ENCODE data around the gene BAIAP2L1.

Gene BAIAP2L1

DNA sequence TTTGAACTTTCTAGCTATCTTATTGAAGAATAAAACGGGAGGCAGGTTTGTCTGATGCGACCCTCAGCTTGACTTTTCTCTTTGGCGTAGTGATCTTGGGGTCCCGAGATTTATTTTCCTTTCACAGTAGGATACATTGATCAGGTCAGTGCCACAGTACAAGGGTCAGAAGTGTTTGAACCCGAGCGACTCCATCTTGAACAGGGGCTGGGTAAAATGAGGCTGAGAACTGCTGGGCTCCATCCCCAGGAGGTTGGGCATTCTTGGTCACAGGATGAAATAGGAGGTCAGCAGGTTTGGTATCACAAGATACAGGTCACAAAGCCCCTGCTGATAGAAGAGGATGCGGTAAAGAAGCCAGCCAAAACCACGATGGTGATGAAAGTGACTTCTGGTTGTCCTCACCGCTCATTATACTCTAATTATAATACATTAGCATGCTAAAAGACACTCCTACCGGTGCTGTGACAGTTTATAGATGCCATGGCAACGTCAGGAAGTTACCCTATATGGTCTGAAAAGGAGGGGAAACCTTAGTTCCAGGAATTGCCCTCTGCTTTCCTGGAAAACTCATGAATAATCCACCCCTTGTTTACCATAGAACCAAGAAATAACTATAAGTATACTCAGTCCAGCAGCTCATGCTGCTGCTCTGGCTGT, 145.8 kb downstream of the BAIAP2L1 start:
- Histone ChIP-seq H3K27me3 (ENCODE audit: control insufficient read depth in 1 of 2, insufficient read depth in 1 of 2, low read length in 2 of 2) (no peaks in the 10 kb centered on the region), H3K4me1 (ENCODE audit: control insufficient read depth, insufficient read depth, low read depth, low read length) (peaks cover 13% of the 10 kb centered on the region), H3K27ac (ENCODE audit: low read length, poor library complexity, severe bottlenecking) (no peak overlapping the region), H2BK120ac (ENCODE audit: low read depth, low read length) (no peak overlapping the region), H3K9me3 (ENCODE audit: control insufficient read depth, low read length) (no peaks in the 10 kb centered on the region), H4K91ac (ENCODE audit: low read length) (no peak overlapping the region), H2BK5ac (ENCODE audit: low read depth, low read length, poor library complexity, severe bottlenecking) (no peak overlapping the region), H2BK12ac (ENCODE audit: low read length in 2 of 2) (peak overlapping the region in 1 of 2 experiments; percentile 47), H2AFZ (ENCODE audit: low read depth, low read length) (no peak overlapping the region), H2AK5ac (ENCODE audit: low read length, severe bottlenecking) (no peak overlapping the region), H3K23ac (ENCODE audit: low read length in 2 of 2) (no peak overlapping the region), H3K9ac (ENCODE audit: low read length) (no peak overlapping the region), H3K4ac (ENCODE audit: low read depth in 1 of 2, low read length in 2 of 2) (no peak overlapping the region), H3K18ac (ENCODE audit: low read depth in 1 of 2, low read length in 2 of 2) (no peak overlapping the region), H3K4me3 (ENCODE audit: insufficient read depth in 1 of 2, low read depth in 1 of 2, low read length in 2 of 2) (no peak overlapping the region), H3K4me2 (ENCODE audit: low read length, poor library complexity, severe bottlenecking) (no peak overlapping the region), H3K36me3 (ENCODE audit: control insufficient read depth in 1 of 2, insufficient read depth in 2 of 2, low read depth in 1 of 2, low read length in 2 of 2) (peaks cover 11 to 23% of the 10 kb centered on the region in 2 experiments), H3K79me1 (replicated peaks; ENCODE audit: low read length, poor library complexity, severe bottlenecking) (peaks cover 38% of the 10 kb centered on the region), H4K8ac (ENCODE audit: low read length) (no peak overlapping the region), H2BK15ac (ENCODE audit: low read depth, poor library complexity, severe bottlenecking) (no peak overlapping the region), H3K14ac (ENCODE audit: low read length in 2 of 2) (no peak overlapping the region)
- 97% methylated on average over 11 of the region's 11 CpGs for WGBS
- DNase-seq = peak; percentile 60

DNA sequence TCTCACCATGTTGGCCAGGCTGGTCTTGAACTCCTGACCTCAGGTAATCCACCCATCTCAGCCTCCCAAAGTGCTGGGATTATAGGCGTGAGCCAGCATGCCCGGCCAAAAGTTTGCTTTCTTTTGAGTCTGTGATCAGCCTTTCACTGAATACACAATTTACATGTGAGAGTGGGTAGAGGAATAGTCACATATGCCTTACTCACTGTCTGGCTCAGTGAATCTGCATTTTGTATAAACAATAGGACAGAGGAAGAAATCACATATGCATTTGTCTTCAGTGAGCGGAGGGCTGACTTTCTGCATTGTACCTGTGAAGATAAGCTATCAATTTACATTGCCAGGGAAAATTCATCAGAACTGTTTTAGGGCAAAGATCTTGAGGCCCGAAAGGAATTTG, 146.4 kb downstream of the BAIAP2L1 start:
- Histone ChIP-seq H3K23ac (ENCODE audit: low read length in 2 of 2) (no peak overlapping the region), H2AFZ (ENCODE audit: low read depth, low read length) (no peak overlapping the region), H3K9ac (ENCODE audit: low read length) (no peak overlapping the region), H3K27me3 (ENCODE audit: control insufficient read depth in 1 of 2, insufficient read depth in 1 of 2, low read length in 2 of 2) (no peaks in the 10 kb centered on the region), H3K4me1 (ENCODE audit: control insufficient read depth, insufficient read depth, low read depth, low read length) (peaks cover 13% of the 10 kb centered on the region), H2BK5ac (ENCODE audit: low read depth, low read length, poor library complexity, severe bottlenecking) (no peak overlapping the region), H2AK5ac (ENCODE audit: low read length, severe bottlenecking) (no peak overlapping the region), H3K4ac (ENCODE audit: low read depth in 1 of 2, low read length in 2 of 2) (no peak overlapping the region), H4K91ac (ENCODE audit: low read length) (no peak overlapping the region), H3K36me3 (ENCODE audit: control insufficient read depth in 1 of 2, insufficient read depth in 2 of 2, low read depth in 1 of 2, low read length in 2 of 2) (peaks cover 12 to 26% of the 10 kb centered on the region in 2 experiments), H4K8ac (ENCODE audit: low read length) (no peak overlapping the region), H3K79me1 (replicated peaks; ENCODE audit: low read length, poor library complexity, severe bottlenecking) (peaks cover 34% of the 10 kb centered on the region), H3K4me2 (ENCODE audit: low read length, poor library complexity, severe bottlenecking) (no peak overlapping the region), H3K4me3 (ENCODE audit: insufficient read depth in 1 of 2, low read depth in 1 of 2, low read length in 2 of 2) (no peak overlapping the region), H3K18ac (ENCODE audit: low read depth in 1 of 2, low read length in 2 of 2) (no peak overlapping the region), H3K9me3 (ENCODE audit: control insufficient read depth, low read length) (no peaks in the 10 kb centered on the region), H2BK120ac (ENCODE audit: low read depth, low read length) (no peak overlapping the region), H3K27ac (ENCODE audit: low read length, poor library complexity, severe bottlenecking) (no peak overlapping the region), H2BK15ac (ENCODE audit: low read depth, poor library complexity, severe bottlenecking) (no peak overlapping the region), H3K14ac (ENCODE audit: low read length in 2 of 2) (no peak overlapping the region), H2BK12ac (ENCODE audit: low read length in 2 of 2) (no peak overlapping the region)
- DNase-seq = no peak
- WGBS = 97% methylated on average over 4 of the region's 4 CpGs

DNA sequence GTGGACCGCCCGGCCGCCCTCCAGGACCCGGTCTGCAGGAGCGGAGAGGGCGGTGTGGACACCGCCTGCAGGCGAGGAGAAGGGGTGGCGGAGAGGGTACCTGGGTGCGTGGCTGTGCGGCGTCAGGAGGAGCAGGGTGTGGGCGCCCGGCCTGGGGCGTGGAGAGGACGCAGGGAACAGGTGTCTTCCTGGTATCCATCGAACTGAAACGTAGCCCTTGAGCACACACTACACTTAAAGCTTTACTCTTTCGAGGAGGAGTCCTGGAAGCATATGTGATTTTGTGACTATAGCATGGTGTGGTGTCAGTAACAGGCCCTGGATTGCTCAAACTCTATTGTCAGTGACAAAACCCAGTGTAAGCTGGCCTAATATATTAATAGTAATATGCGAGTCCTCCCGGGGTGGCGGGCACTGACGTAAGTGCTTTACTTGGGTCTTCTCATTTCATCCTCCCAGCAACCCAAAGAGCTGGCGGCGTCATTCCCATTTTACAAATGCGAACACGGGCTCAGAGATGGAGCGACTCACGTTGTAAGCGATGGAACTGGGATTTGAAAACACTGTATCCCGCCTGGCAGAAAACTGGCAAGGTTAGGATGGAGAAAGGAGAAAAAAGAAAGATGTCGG, 148.3 kb downstream of the BAIAP2L1 start:
- WGBS = 33% methylated on average over 20 of the region's 32 CpGs
- Histone ChIP-seq H3K14ac (ENCODE audit: low read length in 2 of 2) (peak overlapping the region in 1 of 2 experiments; percentile 75), H3K23ac (ENCODE audit: low read length in 2 of 2) (peak overlapping the region in 1 of 2 experiments; percentile 67), H2BK12ac (ENCODE audit: low read length in 2 of 2) (no peak overlapping the region), H2BK5ac (ENCODE audit: low read depth, low read length, poor library complexity, severe bottlenecking) (no peak overlapping the region), H3K18ac (ENCODE audit: low read depth in 1 of 2, low read length in 2 of 2) (peak overlapping the region in 1 of 2 experiments; percentile 96), H2BK120ac (ENCODE audit: low read depth, low read length) (no peak overlapping the region), H2AFZ (ENCODE audit: low read depth, low read length) (peak overlapping the region; percentile 99), H3K36me3 (ENCODE audit: control insufficient read depth in 1 of 2, insufficient read depth in 2 of 2, low read depth in 1 of 2, low read length in 2 of 2) (peaks cover 22 to 27% of the 10 kb centered on the region in 2 experiments), H3K4ac (ENCODE audit: low read depth in 1 of 2, low read length in 2 of 2) (peak overlapping the region in 1 of 2 experiments; percentile 57), H3K27me3 (ENCODE audit: control insufficient read depth in 1 of 2, insufficient read depth in 1 of 2, low read length in 2 of 2) (no peaks in the 10 kb centered on the region), H3K4me2 (ENCODE audit: low read length, poor library complexity, severe bottlenecking) (peak overlapping the region; percentile 52), H3K9ac (ENCODE audit: low read length) (peak overlapping the region; percentile 91), H3K4me1 (ENCODE audit: control insufficient read depth, insufficient read depth, low read depth, low read length) (peaks cover 13% of the 10 kb centered on the region), H2BK15ac (ENCODE audit: low read depth, poor library complexity, severe bottlenecking) (no peak overlapping the region), H3K9me3 (ENCODE audit: control insufficient read depth, low read length) (no peaks in the 10 kb centered on the region), H3K79me1 (replicated peaks; ENCODE audit: low read length, poor library complexity, severe bottlenecking) (peaks cover 43% of the 10 kb centered on the region), H3K27ac (ENCODE audit: low read length, poor library complexity, severe bottlenecking) (no peak overlapping the region), H3K4me3 (ENCODE audit: insufficient read depth in 1 of 2, low read depth in 1 of 2, low read length in 2 of 2) (peak overlapping the region; percentile 97 to 100), H2AK5ac (ENCODE audit: low read length, severe bottlenecking) (no peak overlapping the region), H4K91ac (ENCODE audit: low read length) (peak overlapping the region; percentile 59), H4K8ac (ENCODE audit: low read length) (peak overlapping the region; percentile 97)
- no peak for DNase-seq

DNA sequence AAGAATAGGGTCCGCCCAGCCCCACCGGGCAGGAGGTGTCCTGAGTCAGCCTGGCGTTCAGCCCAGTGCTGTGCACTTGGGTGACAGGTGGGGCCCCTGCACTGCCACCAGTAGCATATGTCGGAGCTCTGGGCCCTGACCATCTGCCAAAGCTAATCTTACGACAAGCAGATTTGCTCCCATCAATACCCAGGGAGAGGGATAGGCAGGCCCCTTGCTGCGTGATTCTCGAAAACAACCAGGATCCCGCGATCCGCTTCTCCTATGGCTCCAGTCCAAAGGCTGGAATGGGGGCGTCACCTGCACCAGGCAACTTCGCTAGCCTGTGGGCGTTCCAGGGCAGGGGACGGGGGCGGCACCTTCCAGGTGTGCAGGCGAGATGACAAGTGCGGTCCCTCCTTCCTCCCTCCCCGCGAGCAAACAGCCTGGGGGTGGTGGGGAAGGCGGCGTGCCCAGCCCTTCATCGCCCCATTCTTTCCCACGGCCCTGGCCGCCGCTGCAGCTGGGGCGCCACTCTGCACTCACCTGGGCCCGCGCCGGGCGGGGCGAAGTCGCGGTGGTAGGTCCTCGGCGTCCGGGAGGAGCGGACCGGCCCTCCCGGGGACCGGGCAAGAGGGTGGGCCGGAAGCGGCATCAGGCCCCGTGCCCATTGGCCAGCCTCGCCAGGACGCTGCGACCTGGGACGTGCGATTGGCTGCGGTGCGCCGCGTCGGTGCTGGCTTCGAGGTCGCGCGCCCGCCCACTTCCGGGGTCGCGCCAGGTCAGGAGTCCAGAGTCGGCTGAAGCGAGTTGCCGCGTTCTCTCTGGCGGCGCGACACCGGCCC, 149.1 kb downstream of the BAIAP2L1 start, which contains the start of gene TECPR1:
TSS of gene TECPR1 (minus strand) at position 632 of the 824 bp plus-strand sequence. CDS start 6,086 bp downstream, outside the sequence.
- Histone ChIP-seq H3K14ac (ENCODE audit: low read length in 2 of 2) (peak within 1 kb of the TSS in 1 of 2 experiments; percentile 89), H2BK12ac (ENCODE audit: low read length in 2 of 2) (no peak within 1 kb of the TSS), H4K91ac (ENCODE audit: low read length) (peak within 1 kb of the TSS; percentile 59), H3K79me1 (replicated peaks; ENCODE audit: low read length, poor library complexity, severe bottlenecking) (peaks cover 47% of the 10 kb centered on the region), H3K4ac (ENCODE audit: low read depth in 1 of 2, low read length in 2 of 2) (peak within 1 kb of the TSS; percentile 20 to 57), H3K4me3 (ENCODE audit: insufficient read depth in 1 of 2, low read depth in 1 of 2, low read length in 2 of 2) (peak within 1 kb of the TSS; percentile 97 to 100), H3K4me2 (ENCODE audit: low read length, poor library complexity, severe bottlenecking) (peak within 1 kb of the TSS; percentile 84), H2BK5ac (ENCODE audit: low read depth, low read length, poor library complexity, severe bottlenecking) (no peak within 1 kb of the TSS), H2BK15ac (ENCODE audit: low read depth, poor library complexity, severe bottlenecking) (no peak within 1 kb of the TSS), H3K36me3 (ENCODE audit: control insufficient read depth in 1 of 2, insufficient read depth in 2 of 2, low read depth in 1 of 2, low read length in 2 of 2) (peaks cover 17 to 30% of the 10 kb centered on the region in 2 experiments), H3K27me3 (ENCODE audit: control insufficient read depth in 1 of 2, insufficient read depth in 1 of 2, low read length in 2 of 2) (no peaks in the 10 kb centered on the region), H2AK5ac (ENCODE audit: low read length, severe bottlenecking) (no peak within 1 kb of the TSS), H3K23ac (ENCODE audit: low read length in 2 of 2) (peak within 1 kb of the TSS in 1 of 2 experiments; percentile 67), H4K8ac (ENCODE audit: low read length) (peak within 1 kb of the TSS; percentile 97), H3K9ac (ENCODE audit: low read length) (peak within 1 kb of the TSS; percentile 91), H3K27ac (ENCODE audit: low read length, poor library complexity, severe bottlenecking) (no peak within 1 kb of the TSS), H3K4me1 (ENCODE audit: control insufficient read depth, insufficient read depth, low read depth, low read length) (peaks cover 13% of the 10 kb centered on the region), H2BK120ac (ENCODE audit: low read depth, low read length) (no peak within 1 kb of the TSS), H2AFZ (ENCODE audit: low read depth, low read length) (peak within 1 kb of the TSS; percentile 99), H3K9me3 (ENCODE audit: control insufficient read depth, low read length) (no peaks in the 10 kb centered on the region), H3K18ac (ENCODE audit: low read depth in 1 of 2, low read length in 2 of 2) (peak within 1 kb of the TSS in 1 of 2 experiments; percentile 96)
- peak; percentile 93 for DNase-seq
- 2% methylated on average over 53 of the region's 69 CpGs for WGBS
